ENCODE measurements around the gene KIAA0319L. TPM values are rescaled to one million over a fixed set of nuclear protein-coding genes. Genes with fewer than 3 reads are reported as not detected.

The KIAA0319L gene
- total RNA-seq, 2 donors from 2014 or later: 68.4 to 77.6 TPM

GRCh38 chr1:35433714-35434113 is 123.5 kb downstream of the KIAA0319L start:
- Histone ChIP-seq H3K36me3 (ENCODE audit: control insufficient read depth, insufficient read depth, low read length) (peaks cover 51% of the 10 kb centered on the region), H3K4me1 (ENCODE audit: control insufficient read depth, insufficient read depth, low read length) (no peaks in the 10 kb centered on the region), H3K27me3 (ENCODE audit: control insufficient read depth, insufficient read depth, low read length, poor library complexity, severe bottlenecking) (no peaks in the 10 kb centered on the region), H3K4me3 (ENCODE audit: low read length) (no peak overlapping the region), H3K9me3 (ENCODE audit: control insufficient read depth, low read length) (no peaks in the 10 kb centered on the region), H3K9ac (ENCODE audit: extremely low read depth, low read length, poor library complexity, severe bottlenecking) (no peak overlapping the region), H3K27ac (ENCODE audit: low read depth, low read length) (no peak overlapping the region)
- Mint-ChIP-seq H3K36me3 (ENCODE audit: low read depth) (peaks cover 78% of the 10 kb centered on the region), H3K27ac (no peak overlapping the region), H3K27me3 (ENCODE audit: insufficient read depth) (no peaks in the 10 kb centered on the region), H3K4me1 (peaks cover 23% of the 10 kb centered on the region), H3K9me3 (peaks cover 3% of the 10 kb centered on the region), H3K4me3 (no peak overlapping the region)
- WGBS, 2 experiments (ENCODE audit: insufficient coverage in 1 of 2, insufficient read length in 1 of 2): 95 to 100% methylated on average over 3 to 12 of the region's 15 CpGs
- no peak for TF ChIP-seq CTCF (conservative IDR thresholded peaks at IDR 0.05)
- DNase-seq: no peak

- peak; percentile 37 for DNase-seq
- TF ChIP-seq CTCF (conservative IDR thresholded peaks at IDR 0.05): no peak
- Mint-ChIP-seq H3K36me3 (ENCODE audit: low read depth) (peaks cover 70% of the 10 kb centered on the region), H3K9me3 (peaks cover 3% of the 10 kb centered on the region), H3K4me1 (peaks cover 21% of the 10 kb centered on the region), H3K27ac (peak overlapping the region; percentile 25), H3K27me3 (ENCODE audit: insufficient read depth) (no peaks in the 10 kb centered on the region), H3K4me3 (no peak overlapping the region)
- Histone ChIP-seq H3K4me3 (ENCODE audit: low read length) (no peak overlapping the region), H3K27ac (ENCODE audit: low read depth, low read length) (no peak overlapping the region), H3K4me1 (ENCODE audit: control insufficient read depth, insufficient read depth, low read length) (no peaks in the 10 kb centered on the region), H3K36me3 (ENCODE audit: control insufficient read depth, insufficient read depth, low read length) (peaks cover 59% of the 10 kb centered on the region), H3K27me3 (ENCODE audit: control insufficient read depth, insufficient read depth, low read length, poor library complexity, severe bottlenecking) (no peaks in the 10 kb centered on the region), H3K9me3 (ENCODE audit: control insufficient read depth, low read length) (no peaks in the 10 kb centered on the region), H3K9ac (ENCODE audit: extremely low read depth, low read length, poor library complexity, severe bottlenecking) (no peak overlapping the region)
- WGBS, 2 experiments (ENCODE audit: insufficient coverage in 1 of 2, insufficient read length in 1 of 2): 95 to 100% methylated on average over 5 to 10 of the region's 10 CpGs
Measured at GRCh38 chr1:35432231-35432630, 125.0 kb downstream of the KIAA0319L start.

GRCh38 chr1:35431173-35431599 is 126.0 kb downstream of the KIAA0319L start:
- no peak for TF ChIP-seq CTCF (conservative IDR thresholded peaks at IDR 0.05)
- no peak overlapping the region for H3K4me3 ChIP-seq (ENCODE audit: low read length)
- WGBS, 2 experiments (ENCODE audit: insufficient coverage in 1 of 2, insufficient read length in 1 of 2): 94% methylated on average over 7 of the region's 7 CpGs
- H3K36me3 ChIP-seq (ENCODE audit: control insufficient read depth, insufficient read depth, low read length): peaks cover 54% of the 10 kb centered on the region
- Mint-ChIP-seq H3K9me3 (peaks cover 3% of the 10 kb centered on the region), H3K4me1 (peaks cover 30% of the 10 kb centered on the region), H3K36me3 (ENCODE audit: low read depth) (peaks cover 63% of the 10 kb centered on the region), H3K27ac (peak overlapping the region; percentile 37), H3K27me3 (ENCODE audit: insufficient read depth) (no peaks in the 10 kb centered on the region), H3K4me3 (no peak overlapping the region)
- no peaks in the 10 kb centered on the region for H3K9me3 ChIP-seq (ENCODE audit: control insufficient read depth, low read length)
- no peak overlapping the region for H3K27ac ChIP-seq (ENCODE audit: low read depth, low read length)
- no peaks in the 10 kb centered on the region for H3K27me3 ChIP-seq (ENCODE audit: control insufficient read depth, insufficient read depth, low read length, poor library complexity, severe bottlenecking)
- peak; percentile 1 for DNase-seq
- no peak overlapping the region for H3K9ac ChIP-seq (ENCODE audit: extremely low read depth, low read length, poor library complexity, severe bottlenecking)
- peaks cover 3% of the 10 kb centered on the region for H3K4me1 ChIP-seq (ENCODE audit: control insufficient read depth, insufficient read depth, low read length)
